ENCODE data around the gene ZNF135. TPM values are rescaled to one million over a fixed set of nuclear protein-coding genes. Genes with fewer than 3 reads are reported as not detected.

ZNF135 gene
- total RNA-seq, 1 experiment from 2014 or later = not detected

GRCh38 chr19:58042495-58043340 lies 16.4 kb upstream of the ZNF135 start:
- Histone ChIP-seq H3K9me3 (no peaks in the 10 kb centered on the region; the same call in 1 of the 2 replicates), H3K36me3 (no peaks in the 10 kb centered on the region), H3K4me3 (no peak overlapping the region), H3K27me3 (no peaks in the 10 kb centered on the region)
- DNase-seq = no peak

DNA sequence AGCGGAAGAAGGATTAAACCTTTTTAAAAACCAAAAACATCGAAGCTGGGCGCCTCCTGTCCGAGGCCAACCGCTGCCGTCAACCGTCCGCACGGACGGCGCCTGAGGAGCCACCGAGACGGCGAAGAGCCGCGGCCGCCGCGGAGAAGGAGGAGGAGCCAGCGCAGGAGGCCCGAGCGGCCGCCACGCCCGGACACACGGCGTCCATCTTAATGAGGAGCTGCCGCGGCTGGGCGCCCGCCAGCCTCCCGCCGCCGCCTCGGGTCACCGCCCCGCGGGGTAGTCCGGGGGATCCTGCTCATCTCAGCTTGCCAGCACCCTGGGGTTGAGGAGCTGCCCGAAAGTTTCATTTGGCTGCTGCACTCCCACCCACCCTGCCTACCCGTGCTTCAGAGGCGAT lies 14.7 kb upstream of the ZNF135 start:
- H3K9me3 ChIP-seq = no peaks in the 10 kb centered on the region; the same call in 1 of the 2 replicates
- H3K4me3 ChIP-seq = no peak overlapping the region
- no peaks in the 10 kb centered on the region for H3K27me3 ChIP-seq
- no peak for DNase-seq
- no peaks in the 10 kb centered on the region for H3K36me3 ChIP-seq

DNA sequence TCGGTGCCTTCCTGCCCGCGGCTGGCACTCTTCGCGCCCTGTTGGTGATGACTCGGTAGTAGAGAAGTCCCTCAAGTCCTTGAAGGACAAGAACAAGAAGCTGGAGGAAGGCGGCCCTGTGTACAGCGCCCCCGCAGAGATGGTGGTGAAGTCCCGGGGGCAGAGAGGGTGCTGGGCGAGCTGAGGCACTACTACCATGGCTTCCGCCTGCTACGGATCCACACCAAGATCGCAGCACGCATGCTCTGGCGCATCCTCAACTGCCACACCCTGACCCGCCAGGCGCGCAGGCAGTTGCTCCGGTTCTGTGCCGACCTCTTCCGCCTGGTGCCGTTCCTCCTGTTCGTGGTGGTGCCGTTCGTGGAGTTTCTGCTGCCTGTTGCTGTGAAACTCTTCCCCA lies 14.2 kb upstream of the ZNF135 start:
- H3K9me3 ChIP-seq = no peaks in the 10 kb centered on the region; the same call in 1 of the 2 replicates
- DNase-seq = no peak

GRCh38 chr19:58045411-58046050 lies 13.6 kb upstream of the ZNF135 start:
- Histone ChIP-seq H3K4me3 (no peak overlapping the region), H3K9me3 (no peaks in the 10 kb centered on the region; the same call in 1 of the 2 replicates), H3K36me3 (no peaks in the 10 kb centered on the region), H3K27me3 (no peaks in the 10 kb centered on the region)
- no peak for DNase-seq

More for the DNA sequence above, 14.2 kb upstream of the ZNF135 start:
- Histone ChIP-seq H3K36me3 (no peaks in the 10 kb centered on the region), H3K4me3 (no peak overlapping the region), H3K27me3 (no peaks in the 10 kb centered on the region)

- Histone ChIP-seq H3K4me3 (no peak overlapping the region), H3K27me3 (no peaks in the 10 kb centered on the region), H3K9me3 (no peaks in the 10 kb centered on the region; the same call in 1 of the 2 replicates), H3K36me3 (no peaks in the 10 kb centered on the region)
- DNase-seq = no peak
Observed at GRCh38 chr19:58046856-58047255, 12.2 kb upstream of the ZNF135 start.

DNA sequence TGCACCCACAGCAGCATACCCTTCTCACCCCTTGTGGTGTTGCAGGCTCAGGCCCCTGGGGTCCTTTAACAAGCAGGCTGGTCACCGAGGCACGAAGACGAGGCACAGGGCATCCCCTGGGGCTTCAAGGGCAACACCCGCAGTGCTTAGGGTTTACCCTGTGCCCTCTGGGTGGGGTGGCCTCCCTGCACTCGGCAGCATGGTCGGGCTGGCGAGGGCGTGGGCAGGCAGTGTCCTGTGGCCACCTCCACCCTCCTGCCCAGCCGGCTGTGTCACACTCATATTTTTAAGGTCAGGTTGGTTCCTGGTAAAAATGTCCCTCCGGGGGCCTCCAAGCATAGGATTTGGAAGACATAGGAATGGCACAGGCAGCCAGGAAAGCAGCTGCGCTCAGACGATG lies 11.4 kb upstream of the ZNF135 start:
- Histone ChIP-seq H3K27me3 (no peaks in the 10 kb centered on the region), H3K36me3 (no peaks in the 10 kb centered on the region), H3K9me3 (no peaks in the 10 kb centered on the region; the same call in 1 of the 2 replicates), H3K4me3 (no peak overlapping the region)
- DNase-seq = no peak

- DNase-seq = no peak
- no peak overlapping the region for H3K4me3 ChIP-seq
- H3K9me3 ChIP-seq = peaks cover 6% of the 10 kb centered on the region
Observed at GRCh38 chr19:58052256-58052655, 6.8 kb upstream of the ZNF135 start.

GRCh38 chr19:58053480-58054156 lies 5.5 kb upstream of the ZNF135 start:
- no peaks in the 10 kb centered on the region for H3K27me3 ChIP-seq
- H3K36me3 ChIP-seq = no peaks in the 10 kb centered on the region
- no peak overlapping the region for H3K4me3 ChIP-seq
- H3K9me3 ChIP-seq = peaks cover 6% of the 10 kb centered on the region
- DNase-seq = no peak

More at GRCh38 chr19:58052256-58052655, 6.8 kb upstream of the ZNF135 start:
- no peaks in the 10 kb centered on the region for H3K27me3 ChIP-seq
- no peaks in the 10 kb centered on the region for H3K36me3 ChIP-seq

- H3K4me3 ChIP-seq = no peak overlapping the region
- no peaks in the 10 kb centered on the region for H3K36me3 ChIP-seq
- no peaks in the 10 kb centered on the region for H3K27me3 ChIP-seq
- peaks cover 10% of the 10 kb centered on the region for H3K9me3 ChIP-seq
- DNase-seq = no peak
Observed at GRCh38 chr19:58054901-58055874, 3.9 kb upstream of the ZNF135 start.

DNA sequence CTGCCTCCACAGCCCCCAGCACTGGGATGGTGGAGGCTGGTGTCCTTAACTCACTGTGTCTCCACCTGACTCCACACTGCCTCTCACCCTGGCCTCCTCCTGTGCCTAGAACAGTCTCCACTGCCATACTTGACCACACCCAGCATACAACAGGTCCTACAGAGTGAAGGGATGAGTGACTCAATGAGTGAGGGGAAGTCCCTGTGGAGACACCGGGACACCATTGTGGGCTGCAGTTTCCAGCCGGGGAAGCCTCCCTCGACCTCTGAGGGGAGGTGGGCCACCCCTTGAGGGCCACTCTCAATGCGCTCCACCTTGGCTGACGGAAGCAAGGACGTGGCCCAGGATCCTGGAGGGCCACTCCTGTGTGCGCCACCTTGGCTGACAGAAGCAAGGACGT lies 2.8 kb upstream of the ZNF135 start:
- no peaks in the 10 kb centered on the region for H3K27me3 ChIP-seq
- DNase-seq = no peak
- no peak overlapping the region for H3K4me3 ChIP-seq
- peaks cover 14% of the 10 kb centered on the region for H3K9me3 ChIP-seq
- H3K36me3 ChIP-seq = no peaks in the 10 kb centered on the region

GRCh38 chr19:58056861-58057260 lies 2.2 kb upstream of the ZNF135 start:
- H3K27me3 ChIP-seq = no peaks in the 10 kb centered on the region
- H3K9me3 ChIP-seq = peaks cover 16% of the 10 kb centered on the region
- no peak for DNase-seq
- no peaks in the 10 kb centered on the region for H3K36me3 ChIP-seq
- H3K4me3 ChIP-seq = no peak overlapping the region

GRCh38 chr19:58058467-58058866 lies 615 bp upstream of the ZNF135 start:
- Histone ChIP-seq H3K36me3 (no peaks in the 10 kb centered on the region), H3K4me3 (no peak overlapping the region), H3K27me3 (no peaks in the 10 kb centered on the region), H3K9me3 (peaks cover 16% of the 10 kb centered on the region)
- DNase-seq = no peak

DNA sequence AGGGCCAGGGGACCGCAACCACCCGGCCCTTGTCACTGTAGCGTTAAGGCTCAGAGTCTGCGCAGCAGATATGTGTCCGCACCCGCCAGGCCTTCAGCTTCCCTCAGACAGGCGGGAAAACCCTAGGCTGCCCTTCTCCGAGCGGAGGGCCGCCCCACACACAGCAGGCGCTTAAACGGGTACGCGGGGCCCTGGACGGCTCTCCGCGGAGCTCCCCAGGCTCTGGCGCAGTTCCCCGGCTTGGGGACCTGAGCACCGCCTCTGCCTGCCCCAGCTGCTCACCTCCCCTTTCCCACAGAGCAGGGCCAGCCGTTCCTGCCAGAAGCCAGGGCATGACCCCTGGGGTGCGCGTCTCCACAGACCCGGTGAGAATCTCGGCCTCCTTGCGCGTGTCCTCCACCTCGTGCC lies 593 bp downstream of the ZNF135 start:
- Histone ChIP-seq H3K36me3 (no peaks in the 10 kb centered on the region), H3K4me3 (no peak overlapping the region), H3K9me3 (peaks cover 14% of the 10 kb centered on the region), H3K27me3 (no peaks in the 10 kb centered on the region)
- DNase-seq = no peak

DNA sequence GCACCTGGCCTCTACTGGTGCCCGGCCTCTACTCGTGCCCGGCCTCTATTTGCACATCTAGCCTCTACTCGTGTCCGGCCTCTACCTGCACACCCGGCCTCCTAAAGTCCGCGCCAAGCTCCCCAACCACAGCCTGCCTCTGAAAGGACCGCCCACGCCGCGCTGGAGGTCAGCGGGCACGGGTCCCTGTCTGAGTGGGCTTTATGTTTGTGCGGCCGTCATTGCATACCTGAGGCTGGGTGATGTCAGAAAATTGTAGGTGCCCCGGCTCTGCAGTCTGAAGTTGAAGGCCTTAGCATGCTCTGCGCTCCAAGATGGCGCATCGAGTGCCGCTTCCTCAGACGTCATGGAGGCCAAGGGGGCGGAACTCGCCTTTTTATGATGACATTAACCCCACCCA lies 1.1 kb downstream of the ZNF135 start:
- H3K9me3 ChIP-seq = peaks cover 11% of the 10 kb centered on the region
- no peaks in the 10 kb centered on the region for H3K27me3 ChIP-seq
- DNase-seq = no peak
- no peaks in the 10 kb centered on the region for H3K36me3 ChIP-seq
- H3K4me3 ChIP-seq = no peak overlapping the region

- no peak for DNase-seq
- H3K36me3 ChIP-seq = no peaks in the 10 kb centered on the region
- H3K27me3 ChIP-seq = no peaks in the 10 kb centered on the region
- H3K4me3 ChIP-seq = no peak overlapping the region
- H3K9me3 ChIP-seq = peaks cover 11% of the 10 kb centered on the region
Observed at GRCh38 chr19:58063712-58064111, 4.6 kb downstream of the ZNF135 start.

DNA sequence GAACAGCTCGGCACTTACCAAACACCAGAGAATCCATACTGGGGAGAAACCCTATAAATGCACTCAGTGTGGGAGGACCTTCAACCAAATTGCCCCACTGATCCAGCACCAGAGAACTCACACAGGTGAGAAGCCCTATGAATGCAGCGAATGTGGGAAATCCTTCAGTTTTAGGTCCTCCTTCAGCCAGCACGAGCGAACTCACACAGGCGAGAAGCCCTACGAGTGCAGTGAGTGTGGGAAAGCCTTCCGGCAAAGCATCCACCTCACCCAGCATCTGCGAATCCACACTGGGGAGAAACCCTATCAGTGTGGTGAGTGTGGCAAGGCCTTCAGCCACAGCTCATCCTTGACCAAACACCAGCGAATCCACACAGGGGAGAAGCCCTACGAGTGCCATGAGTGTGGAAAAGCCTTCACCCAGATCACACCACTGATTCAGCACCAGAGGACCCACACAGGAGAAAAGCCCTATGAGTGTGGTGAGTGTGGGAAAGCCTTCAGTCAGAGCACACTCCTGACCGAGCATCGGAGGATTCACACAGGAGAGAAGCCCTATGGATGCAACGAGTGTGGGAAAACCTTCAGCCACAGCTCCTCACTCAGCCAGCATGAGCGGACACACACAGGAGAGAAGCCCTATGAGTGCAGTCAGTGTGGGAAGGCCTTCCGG lies 8.3 kb downstream of the ZNF135 start:
- Histone ChIP-seq H3K9me3 (peaks cover 2% of the 10 kb centered on the region; the same call in 1 of the 2 replicates), H3K36me3 (no peaks in the 10 kb centered on the region), H3K4me3 (no peak overlapping the region), H3K27me3 (no peaks in the 10 kb centered on the region)
- no peak for DNase-seq

Measured in MG63 (cell line).